GM12878 (cell line): Measurements from ENCODE around the gene ARHGAP6. TPM values are rescaled to one million over a fixed set of nuclear protein-coding genes. Genes with fewer than 3 reads are reported as not detected.

Experiments used
- ATAC-seq: fragments of 200-7000 bp; cut with Tn5 transposase; 3 replicates; pipeline ENCODE4 v1.9.1; 2020; ENCODE audit warnings: mild to moderate bottlenecking, moderate library complexity
- BruUV-seq: library from RNA; stranded (reverse); fragments of 400-500 nt; replicated peaks from 2 replicates; lab custom pipeline; 2021; lab: Mats Ljungman, UMichigan
- CTCF ChIA-PET: fragments of 300-600 bp; sonication (Branson Sonifier 250); formaldehyde crosslinking; extraction: SDS; loops from one replicate; lab custom pipeline; 2021; ENCODE audit warnings: inconsistent platforms; lab: Yijun Ruan, JAX
- POLR2A ChIA-PET: fragments of 350-600 bp; formaldehyde crosslinking; extraction: SDS; loops from one replicate; lab custom pipeline; 2021; ENCODE audit warnings: inconsistent platforms; lab: Charles Lee
- RAD21 ChIA-PET: fragments of 300-600 bp; sonication (Branson Sonifier 250); formaldehyde crosslinking; loops from one replicate; lab custom pipeline; 2023; ENCODE audit warnings: antibody characterized with exemption; ENCODE audit not compliant: unreplicated experiment; lab: Charles Lee
- SMC1A ChIA-PET: fragments of 300-600 bp; sonication (Branson Sonifier 250); formaldehyde crosslinking; loops from one replicate; lab custom pipeline; 2023; ENCODE audit not compliant: unreplicated experiment, uncharacterized antibody; lab: Charles Lee
- DNase-seq: peaks from one replicate; pipeline ENCODE4 v3.0.0-alpha.2; 2011; ENCODE audit warnings: low read depth, low spot score
- FAIRE-seq: peaks from 3 replicates; lab custom pipeline; 2011; peaks lifted over from hg19 to GRCh38; lab: Jason Lieb, UNC
- H2AFZ ChIP-seq: 2 replicates; pipeline ENCODE4 v1.6.0; 2011; ENCODE audit warnings: low read depth, low read length, control low read depth; ENCODE audit not compliant: control insufficient read depth
- H3K27ac ChIP-seq: 2 replicates; pipeline ENCODE4 v1.5.1; 2011; ENCODE audit warnings: control low read depth; ENCODE audit not compliant: control insufficient read depth, insufficient read depth
- H3K27me3 ChIP-seq, 2 experiments: replicated peaks in 1 of 2; 2 replicates each; pipeline versions ENCODE4 v1.6.0 to v1.6.1; 2011; ENCODE audit warnings: low read length in 1 of 2; ENCODE audit not compliant: control insufficient read depth in 2 of 2, insufficient read depth in 2 of 2
- H3K36me3 ChIP-seq, 2 experiments: 2 replicates each; pipeline ENCODE4 v1.5.1; 2011; ENCODE audit warnings: low read length in 1 of 2; ENCODE audit not compliant: control insufficient read depth in 2 of 2, insufficient read depth in 2 of 2
- H3K4me1 ChIP-seq: 2 replicates; pipeline ENCODE4 v1.6.1; 2011; ENCODE audit warnings: mild to moderate bottlenecking, low read length, moderate library complexity, mixed read lengths; ENCODE audit not compliant: control insufficient read depth, insufficient read depth
- H3K4me2 ChIP-seq: 2 replicates; pipeline ENCODE4 v1.6.0; 2011; ENCODE audit warnings: control low read depth; ENCODE audit not compliant: control insufficient read depth, insufficient read depth
- H3K4me3 ChIP-seq: fragments of 200-600 bp; sonication (generic); 2 replicates; pipeline ENCODE4 v1.5.1; 2016
- H3K79me2 ChIP-seq: 2 replicates; pipeline ENCODE4 v1.6.0; 2011; ENCODE audit warnings: low read length; ENCODE audit not compliant: control insufficient read depth, insufficient read depth
- H3K9ac ChIP-seq: 2 replicates; pipeline ENCODE4 v1.8.0; 2011; ENCODE audit warnings: low read length, control low read depth, mixed read lengths; ENCODE audit not compliant: control insufficient read depth, insufficient read depth
- H3K9me3 ChIP-seq: replicated peaks from 3 replicates; pipeline ENCODE4 v1.5.1; 2011; ENCODE audit warnings: mild to moderate bottlenecking, low read length; ENCODE audit not compliant: control insufficient read depth, insufficient read depth
- H4K20me1 ChIP-seq: 2 replicates; pipeline ENCODE4 v1.6.0; 2011; ENCODE audit not compliant: control insufficient read depth, insufficient read depth
- LARP7 ChIP-seq: fragments of 450-650 bp; IDR thresholded peaks from 2 replicates; pipeline ENCODE4 v1.6.1; 2017; ENCODE audit warnings: mild to moderate bottlenecking
- WGBS: methylation state at CpG from one replicate; pipeline ENCODE4 v1.1.6; 2016; ENCODE audit warnings: low lambda C conversion rate; ENCODE audit not compliant: insufficient replicate concordance, insufficient coverage; ENCODE audit errors: missing lambda C conversion rate; 5-methylcytosine and 5-hydroxymethylcytosine counted together
- in situ Hi-C: fragments of 300-500 bp; cut with MboI; formaldehyde crosslinking; loops from 9 replicates; pipeline ENCODE4 v1.14.3; 2018; ENCODE audit warnings: mixed read lengths
- intact Hi-C: fragments of 100-400 bp; cut with micrococcal nuclease; formaldehyde crosslinking; loops from one replicate; pipeline ENCODE4 v1.14.2; 2022; ENCODE audit not compliant: unreplicated experiment
- polyA plus RNA-seq, 11 experiments: library from polyadenylated mRNA; depleted of rRNA in 4 of 11; unstranded in 6 of 11; stranded (reverse) in 5 of 11; fragments of >200 nt; fragmentation: Nextera tagmentation in 4 of 11; fragmentation: Illumina TruSeq in 1 of 11; extraction: Ambion mirVana in 4 of 11; extraction: Trizol in 1 of 11; gene quantifications; 1 replicate in 1 of 11; 2 replicates in 10 of 11; pipeline versions ENCODE4 v1.2.1 to v1.2.3, GENCODE V29; 2011 to 2016; ENCODE audit warnings: inconsistent platforms in 2 of 11, missing spikeins in 2 of 11, low read depth in 1 of 11
- total RNA-seq, 4 experiments: library from RNA; depleted of rRNA in 3 of 4; stranded (reverse); fragments of >200 nt in 3 of 4; fragmentation: Illumina TruSeq in 1 of 4; extraction: Trizol in 1 of 4; gene quantifications; 2 replicates each; pipeline versions ENCODE4 v1.2.1 to v1.2.3, GENCODE V29; 2013 to 2021
- TF ChIP-seq, protein P1 (sequence below): fragments of 450-650 bp; IDR thresholded peaks from 2 replicates; pipeline ENCODE4 v1.6.1; 2017; ENCODE audit warnings: antibody characterized with exemption, mild to moderate bottlenecking, moderate library complexity
- TF ChIP-seq, protein P2 (sequence below): fragments of 450-650 bp; IDR thresholded peaks from 2 replicates; pipeline ENCODE4 v1.6.1; 2016; ENCODE audit warnings: mild to moderate bottlenecking
- TF ChIP-seq, protein P3 (sequence below): IDR thresholded peaks from 2 replicates; pipeline ENCODE4 v1.6.1; 2011; ENCODE audit warnings: mild to moderate bottlenecking, low read depth, low read length, moderate library complexity; ENCODE audit not compliant: insufficient replicate concordance

The ARHGAP6 gene
- total and polyA plus RNA-seq, 10 of the 15 experiments (the other 5 are each of a cell fraction or from before 2014, with no cell fraction given), result 0.20 to 1.8 (median 0.76) TPM

DNA sequence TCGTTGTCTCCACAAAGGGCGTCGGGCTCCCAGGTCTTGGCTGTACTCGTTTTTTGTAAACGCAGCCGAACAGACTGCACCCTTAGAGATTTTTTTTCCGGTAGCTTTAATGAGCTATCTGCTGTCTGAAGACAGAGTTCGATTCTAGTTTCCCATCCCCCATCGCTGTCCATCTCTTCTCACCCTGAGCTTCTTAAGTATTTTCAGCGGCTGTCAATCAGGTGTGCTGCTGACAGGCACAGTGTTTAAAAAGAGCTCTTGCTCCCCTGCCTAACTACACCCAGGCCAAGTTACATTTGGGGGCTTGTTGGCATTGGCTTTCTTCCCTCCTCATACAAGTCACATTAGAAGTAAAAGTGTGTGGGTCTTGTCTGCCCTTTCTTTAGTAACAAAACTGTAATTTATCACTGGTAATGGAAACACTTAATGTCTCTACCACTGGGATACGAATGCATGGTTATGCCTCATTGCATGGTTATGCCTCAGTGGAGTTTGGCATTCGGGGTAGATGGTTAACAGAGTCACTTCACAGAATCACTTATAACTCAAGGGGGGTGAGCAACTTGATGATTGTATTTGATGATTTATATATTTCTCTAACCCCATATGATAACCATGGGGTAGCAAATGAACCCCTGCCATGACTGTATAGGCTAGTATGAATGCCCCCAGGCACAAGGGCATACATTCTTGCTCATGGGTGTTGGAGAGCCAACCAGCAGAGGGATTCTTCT is 1.4 kb upstream of the ARHGAP6 start:
- RAD21 ChIA-PET, result no interaction called here
- FAIRE-seq (no peak), ATAC-seq (peak; percentile 65), DNase-seq (peak; percentile 23)
- Histone ChIP-seq H3K4me1 (no peaks in the 10 kb centered on the region), H3K27me3 (peaks cover 0 to 1% of the 10 kb centered on the region in 2 experiments; a peak in 1 of 4 replicates), H3K36me3 (no peaks in the 10 kb centered on the region), H3K9me3 (no peaks in the 10 kb centered on the region), H3K4me3 (no peak overlapping the region), H3K4me2 (no peak overlapping the region), H3K27ac (no peak overlapping the region), H2AFZ (no peak overlapping the region), H3K79me2 (no peaks in the 10 kb centered on the region), H3K9ac (no peak overlapping the region), H4K20me1 (no peaks in the 10 kb centered on the region)
- intact Hi-C loops (no loop called here), in situ Hi-C loops (no loop called here)
- POLR2A ChIA-PET, result no interaction called here
- WGBS, result 21% methylated on average over 12 of the region's 12 CpGs
- TF ChIP-seq, protein P1, sequence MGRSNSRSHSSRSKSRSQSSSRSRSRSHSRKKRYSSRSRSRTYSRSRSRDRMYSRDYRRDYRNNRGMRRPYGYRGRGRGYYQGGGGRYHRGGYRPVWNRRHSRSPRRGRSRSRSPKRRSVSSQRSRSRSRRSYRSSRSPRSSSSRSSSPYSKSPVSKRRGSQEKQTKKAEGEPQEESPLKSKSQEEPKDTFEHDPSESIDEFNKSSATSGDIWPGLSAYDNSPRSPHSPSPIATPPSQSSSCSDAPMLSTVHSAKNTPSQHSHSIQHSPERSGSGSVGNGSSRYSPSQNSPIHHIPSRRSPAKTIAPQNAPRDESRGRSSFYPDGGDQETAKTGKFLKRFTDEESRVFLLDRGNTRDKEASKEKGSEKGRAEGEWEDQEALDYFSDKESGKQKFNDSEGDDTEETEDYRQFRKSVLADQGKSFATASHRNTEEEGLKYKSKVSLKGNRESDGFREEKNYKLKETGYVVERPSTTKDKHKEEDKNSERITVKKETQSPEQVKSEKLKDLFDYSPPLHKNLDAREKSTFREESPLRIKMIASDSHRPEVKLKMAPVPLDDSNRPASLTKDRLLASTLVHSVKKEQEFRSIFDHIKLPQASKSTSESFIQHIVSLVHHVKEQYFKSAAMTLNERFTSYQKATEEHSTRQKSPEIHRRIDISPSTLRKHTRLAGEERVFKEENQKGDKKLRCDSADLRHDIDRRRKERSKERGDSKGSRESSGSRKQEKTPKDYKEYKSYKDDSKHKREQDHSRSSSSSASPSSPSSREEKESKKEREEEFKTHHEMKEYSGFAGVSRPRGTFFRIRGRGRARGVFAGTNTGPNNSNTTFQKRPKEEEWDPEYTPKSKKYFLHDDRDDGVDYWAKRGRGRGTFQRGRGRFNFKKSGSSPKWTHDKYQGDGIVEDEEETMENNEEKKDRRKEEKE, result no peak
- no peak for TF ChIP-seq LARP7
- TF ChIP-seq, protein P2, sequence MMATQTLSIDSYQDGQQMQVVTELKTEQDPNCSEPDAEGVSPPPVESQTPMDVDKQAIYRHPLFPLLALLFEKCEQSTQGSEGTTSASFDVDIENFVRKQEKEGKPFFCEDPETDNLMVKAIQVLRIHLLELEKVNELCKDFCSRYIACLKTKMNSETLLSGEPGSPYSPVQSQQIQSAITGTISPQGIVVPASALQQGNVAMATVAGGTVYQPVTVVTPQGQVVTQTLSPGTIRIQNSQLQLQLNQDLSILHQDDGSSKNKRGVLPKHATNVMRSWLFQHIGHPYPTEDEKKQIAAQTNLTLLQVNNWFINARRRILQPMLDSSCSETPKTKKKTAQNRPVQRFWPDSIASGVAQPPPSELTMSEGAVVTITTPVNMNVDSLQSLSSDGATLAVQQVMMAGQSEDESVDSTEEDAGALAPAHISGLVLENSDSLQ, result peak; percentile 75
- TF ChIP-seq, protein P3, sequence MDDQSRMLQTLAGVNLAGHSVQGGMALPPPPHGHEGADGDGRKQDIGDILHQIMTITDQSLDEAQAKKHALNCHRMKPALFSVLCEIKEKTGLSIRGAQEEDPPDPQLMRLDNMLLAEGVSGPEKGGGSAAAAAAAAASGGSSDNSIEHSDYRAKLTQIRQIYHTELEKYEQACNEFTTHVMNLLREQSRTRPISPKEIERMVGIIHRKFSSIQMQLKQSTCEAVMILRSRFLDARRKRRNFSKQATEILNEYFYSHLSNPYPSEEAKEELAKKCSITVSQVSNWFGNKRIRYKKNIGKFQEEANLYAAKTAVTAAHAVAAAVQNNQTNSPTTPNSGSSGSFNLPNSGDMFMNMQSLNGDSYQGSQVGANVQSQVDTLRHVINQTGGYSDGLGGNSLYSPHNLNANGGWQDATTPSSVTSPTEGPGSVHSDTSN, result peak; percentile 12
- SMC1A ChIA-PET, result interaction anchor here (1.0 to 2.2 kb wide), 2 partner anchors 9 to 11 kb away, joined by 5 read pairs; no protein-coding TSS in a partner anchor
- BruUV-seq, result no TSS peak
- CTCF ChIA-PET, result interaction anchor here (0.9 to 1.1 kb wide), 3 partner anchors 10 to 60 kb away, joined by 3 to 5 read pairs (median 4); no protein-coding TSS in a partner anchor
